Activated CD4-positive, alpha-beta T cell treated with anti-CD3 and anti-CD28 coated beads, Interleukin-10, Interleukin-2, amounts not matched to agents 100 ng/mL and 50 ng/mL, durations not matched to agents 16 hours and 8 hours (primary cell): Measurements from ENCODE around the gene ZBTB5.
"Not testable (repeated sequence)": the region's sequence is repeated elsewhere in the genome, so short reads cannot be mapped to it uniquely, and the experiment has no call there.

Source experiments
- DNase-seq: peaks from one replicate; pipeline ENCODE4 v3.0.0-alpha.2; 2020

ZBTB5 gene

GRCh38 chr9:37397948-37398347, 67.3 kb downstream of the ZBTB5 start:
- not testable (repeated sequence) for DNase-seq

GRCh38 chr9:37395663-37396062, 69.6 kb downstream of the ZBTB5 start:
- DNase-seq: no peak

- no peak for DNase-seq
Observed at GRCh38 chr9:37395229-37395628, 70.0 kb downstream of the ZBTB5 start.

- no peak for DNase-seq
Observed at GRCh38 chr9:37392272-37392671, 73.0 kb downstream of the ZBTB5 start.

- peak; percentile 38 for DNase-seq
Observed at GRCh38 chr9:37390759-37391158, 74.5 kb downstream of the ZBTB5 start.
